SK-N-SH (cell line): ENCODE data around the gene CDH13.

Experiments used
- ELF1 ChIP-seq: IDR thresholded peaks from 2 replicates; pipeline ENCODE4 v1.4.0; 2012
- MXI1 ChIP-seq: IDR thresholded peaks from 2 replicates; pipeline ENCODE4 v1.6.1; 2012; ENCODE audit warnings: mild to moderate bottlenecking, low read depth, low read length, improper control_type of control experiment
- NRF1 ChIP-seq: IDR thresholded peaks from 2 replicates; pipeline ENCODE4 v1.6.1; 2012; ENCODE audit warnings: low read depth, mild to moderate bottlenecking, low read length
- TF ChIP-seq, protein P1 (sequence below): fragments of 200-600 bp; sonication (generic); IDR thresholded peaks from 2 replicates; pipeline ENCODE4 v1.6.1; 2017; ENCODE audit warnings: antibody characterized with exemption, mild to moderate bottlenecking, moderate library complexity

- TF ChIP-seq, protein P1, sequence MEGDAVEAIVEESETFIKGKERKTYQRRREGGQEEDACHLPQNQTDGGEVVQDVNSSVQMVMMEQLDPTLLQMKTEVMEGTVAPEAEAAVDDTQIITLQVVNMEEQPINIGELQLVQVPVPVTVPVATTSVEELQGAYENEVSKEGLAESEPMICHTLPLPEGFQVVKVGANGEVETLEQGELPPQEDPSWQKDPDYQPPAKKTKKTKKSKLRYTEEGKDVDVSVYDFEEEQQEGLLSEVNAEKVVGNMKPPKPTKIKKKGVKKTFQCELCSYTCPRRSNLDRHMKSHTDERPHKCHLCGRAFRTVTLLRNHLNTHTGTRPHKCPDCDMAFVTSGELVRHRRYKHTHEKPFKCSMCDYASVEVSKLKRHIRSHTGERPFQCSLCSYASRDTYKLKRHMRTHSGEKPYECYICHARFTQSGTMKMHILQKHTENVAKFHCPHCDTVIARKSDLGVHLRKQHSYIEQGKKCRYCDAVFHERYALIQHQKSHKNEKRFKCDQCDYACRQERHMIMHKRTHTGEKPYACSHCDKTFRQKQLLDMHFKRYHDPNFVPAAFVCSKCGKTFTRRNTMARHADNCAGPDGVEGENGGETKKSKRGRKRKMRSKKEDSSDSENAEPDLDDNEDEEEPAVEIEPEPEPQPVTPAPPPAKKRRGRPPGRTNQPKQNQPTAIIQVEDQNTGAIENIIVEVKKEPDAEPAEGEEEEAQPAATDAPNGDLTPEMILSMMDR: no peak
- TF ChIP-seq NRF1: no peak
- TF ChIP-seq MXI1: no peak
- no peak for TF ChIP-seq ELF1
These were observed 1097.1 kb downstream of the CDH13 start for GRCh38 chr16:83723901-83724300.
